Osteocyte (in vitro differentiated cells): Measurements from ENCODE around the gene INPP4B. TPM values are rescaled to one million over a fixed set of nuclear protein-coding genes. Genes with fewer than 3 reads are reported as not detected.

ENCODE experiments used
- DNase-seq: peaks from one replicate; pipeline ENCODE4 v3.0.0; 2021; ENCODE audit warnings: mixed read lengths; ENCODE audit not compliant: unreplicated experiment; ENCODE audit errors: extremely low spot score
- H3K27ac Mint-ChIP-seq: one replicate; pipeline ENCODE4 v1.8.0; 2021; ENCODE audit warnings: mild to moderate bottlenecking, mixed read lengths; ENCODE audit not compliant: unreplicated experiment
- H3K27me3 Mint-ChIP-seq: one replicate; pipeline ENCODE4 v1.8.0; 2021; ENCODE audit warnings: mixed read lengths; ENCODE audit not compliant: unreplicated experiment
- H3K36me3 Mint-ChIP-seq: one replicate; pipeline ENCODE4 v1.8.0; 2021; ENCODE audit warnings: mixed read lengths; ENCODE audit not compliant: unreplicated experiment
- H3K4me1 Mint-ChIP-seq: one replicate; pipeline ENCODE4 v1.8.0; 2021; ENCODE audit warnings: mixed read lengths; ENCODE audit not compliant: unreplicated experiment
- H3K4me3 Mint-ChIP-seq: one replicate; pipeline ENCODE4 v1.8.0; 2021; ENCODE audit warnings: mild to moderate bottlenecking, moderate library complexity, mixed read lengths; ENCODE audit not compliant: unreplicated experiment
- H3K9me3 Mint-ChIP-seq: one replicate; pipeline ENCODE4 v1.8.0; 2021; ENCODE audit warnings: mixed read lengths; ENCODE audit not compliant: unreplicated experiment
- CTCF ChIP-seq: fragments of 200-600 bp; sonication (generic); IDR thresholded peaks from 2 replicates; pipeline ENCODE4 v1.5.0; 2021; ENCODE audit warnings: antibody characterized with exemption, mild to moderate bottlenecking, moderate library complexity
- total RNA-seq: library from RNA; stranded (reverse); gene quantifications from 2 replicates; pipeline ENCODE4 v1.2.1, GENCODE V29; 2021

INPP4B gene
- total RNA-seq, 1 donor from 2014 or later, result 10.9 TPM

GRCh38 chr4:142030010-142030409 lies 816.1 kb downstream of the INPP4B start:
- H3K4me3 Mint-ChIP-seq, result no peak overlapping the region
- H3K4me1 Mint-ChIP-seq, result peaks cover 3% of the 10 kb centered on the region
- TF ChIP-seq CTCF, result no peak
- no peak for DNase-seq
- H3K27me3 Mint-ChIP-seq, result no peaks in the 10 kb centered on the region
- H3K9me3 Mint-ChIP-seq, result no peaks in the 10 kb centered on the region
- H3K36me3 Mint-ChIP-seq, result peaks cover 2% of the 10 kb centered on the region
- H3K27ac Mint-ChIP-seq, result no peak overlapping the region

- H3K27me3 Mint-ChIP-seq, result no peaks in the 10 kb centered on the region
- no peaks in the 10 kb centered on the region for H3K4me1 Mint-ChIP-seq
- no peak for TF ChIP-seq CTCF
- H3K9me3 Mint-ChIP-seq, result no peaks in the 10 kb centered on the region
- no peak overlapping the region for H3K27ac Mint-ChIP-seq
- H3K36me3 Mint-ChIP-seq, result no peaks in the 10 kb centered on the region
- DNase-seq, result no peak
- no peak overlapping the region for H3K4me3 Mint-ChIP-seq
Observed at GRCh38 chr4:142021761-142022160, 824.3 kb downstream of the INPP4B start.

GRCh38 chr4:142021181-142021580 lies 824.9 kb downstream of the INPP4B start:
- Mint-ChIP-seq H3K9me3 (no peaks in the 10 kb centered on the region), H3K4me1 (no peaks in the 10 kb centered on the region)

GRCh38 chr4:142016031-142016430 lies 830.1 kb downstream of the INPP4B start:
- Mint-ChIP-seq H3K27me3 (no peaks in the 10 kb centered on the region), H3K27ac (no peak overlapping the region)
- DNase-seq, result no peak

More at GRCh38 chr4:142021181-142021580, 824.9 kb downstream of the INPP4B start:
- TF ChIP-seq CTCF, result no peak
- DNase-seq, result no peak
- no peaks in the 10 kb centered on the region for H3K27me3 Mint-ChIP-seq
- no peak overlapping the region for H3K4me3 Mint-ChIP-seq
- no peaks in the 10 kb centered on the region for H3K36me3 Mint-ChIP-seq
- no peak overlapping the region for H3K27ac Mint-ChIP-seq

GRCh38 chr4:142009751-142010150 lies 836.4 kb downstream of the INPP4B start:
- peaks cover 4% of the 10 kb centered on the region for H3K36me3 Mint-ChIP-seq
- TF ChIP-seq CTCF, result no peak

More at GRCh38 chr4:142016031-142016430, 830.1 kb downstream of the INPP4B start:
- no peaks in the 10 kb centered on the region for H3K4me1 Mint-ChIP-seq
- H3K9me3 Mint-ChIP-seq, result peaks cover 27% of the 10 kb centered on the region
- peaks cover 2% of the 10 kb centered on the region for H3K36me3 Mint-ChIP-seq
- TF ChIP-seq CTCF, result no peak
- no peak overlapping the region for H3K4me3 Mint-ChIP-seq

More at GRCh38 chr4:142009751-142010150, 836.4 kb downstream of the INPP4B start:
- Mint-ChIP-seq H3K27ac (no peak overlapping the region), H3K27me3 (peaks cover 6% of the 10 kb centered on the region), H3K4me3 (no peak overlapping the region), H3K9me3 (peaks cover 56% of the 10 kb centered on the region), H3K4me1 (no peaks in the 10 kb centered on the region)
- no peak for DNase-seq
